WERI-Rb-1 (cell line): ENCODE data around the gene CLEC19A.

Experiments used
- DNase-seq: peaks from one replicate; pipeline ENCODE4 v3.0.0-alpha.2; 2020
- H3K27ac ChIP-seq: fragments of 250-450 bp; sonication (Bioruptor Pico); 2 replicates; pipeline ENCODE4 v1.5.1; 2020; ENCODE audit warnings: mild to moderate bottlenecking, moderate library complexity
- H3K27me3 ChIP-seq: fragments of 250-450 bp; sonication (Bioruptor Pico); 2 replicates; pipeline ENCODE4 v1.5.1; 2021; ENCODE audit warnings: mild to moderate bottlenecking, low read depth, moderate library complexity; ENCODE audit not compliant: insufficient read depth, severe bottlenecking
- H3K36me3 ChIP-seq: fragments of 250-450 bp; sonication (Bioruptor Pico); 2 replicates; pipeline ENCODE4 v1.5.1; 2020; ENCODE audit warnings: mild to moderate bottlenecking, moderate library complexity
- H3K4me3 ChIP-seq: 2 replicates; pipeline ENCODE4 v1.5.1; 2011; ENCODE audit warnings: low read depth, mild to moderate bottlenecking, control low read depth, low read length
- H3K9me3 ChIP-seq: fragments of 250-450 bp; sonication (Bioruptor Pico); 2 replicates; pipeline ENCODE4 v1.5.1; 2021; ENCODE audit warnings: mild to moderate bottlenecking, moderate library complexity; ENCODE audit not compliant: severe bottlenecking
- CTCF ChIP-seq: IDR thresholded peaks from 2 replicates; pipeline ENCODE4 v1.5.1; 2011; ENCODE audit warnings: low read depth, mild to moderate bottlenecking, control low read depth, inconsistent platforms, low read length

Gene CLEC19A

GRCh38 chr16:19285431-19285830, at the start of gene CLEC19A:
Gene CLEC19A (plus strand): TSS chr16:19285731. CDS start chr16:19285852, 121 bp downstream.
- Histone ChIP-seq H3K4me3 (no peak within 1 kb of the TSS), H3K27me3 (no peaks in the 10 kb centered on the region), H3K36me3 (no peaks in the 10 kb centered on the region), H3K27ac (no peak within 1 kb of the TSS), H3K9me3 (no peaks in the 10 kb centered on the region)
- TF ChIP-seq CTCF, result no peak
- DNase-seq, result no peak

GRCh38 chr16:19235886-19236285, 49.6 kb upstream of the CLEC19A start:
- Histone ChIP-seq H3K27ac (no peak overlapping the region), H3K9me3 (peaks cover 7% of the 10 kb centered on the region), H3K27me3 (no peaks in the 10 kb centered on the region), H3K4me3 (no peak overlapping the region), H3K36me3 (no peaks in the 10 kb centered on the region)
- no peak for TF ChIP-seq CTCF
- no peak for DNase-seq

GRCh38 chr16:19236561-19237209, 48.8 kb upstream of the CLEC19A start:
- H3K4me3 ChIP-seq, result no peak overlapping the region
- H3K27me3 ChIP-seq, result no peaks in the 10 kb centered on the region
- H3K36me3 ChIP-seq, result no peaks in the 10 kb centered on the region
- no peak for DNase-seq
- no peak for TF ChIP-seq CTCF
- H3K9me3 ChIP-seq, result peaks cover 7% of the 10 kb centered on the region
- no peak overlapping the region for H3K27ac ChIP-seq

GRCh38 chr16:19238406-19238805, 47.1 kb upstream of the CLEC19A start:
- no peak overlapping the region for H3K4me3 ChIP-seq
- DNase-seq, result no peak
- peaks cover 7% of the 10 kb centered on the region for H3K9me3 ChIP-seq
- H3K36me3 ChIP-seq, result no peaks in the 10 kb centered on the region
- no peaks in the 10 kb centered on the region for H3K27me3 ChIP-seq
- H3K27ac ChIP-seq, result no peak overlapping the region
- TF ChIP-seq CTCF, result no peak

- Histone ChIP-seq H3K36me3 (no peaks in the 10 kb centered on the region), H3K4me3 (no peak overlapping the region), H3K27ac (no peak overlapping the region), H3K9me3 (peaks cover 7% of the 10 kb centered on the region), H3K27me3 (no peaks in the 10 kb centered on the region)
- TF ChIP-seq CTCF, result no peak
- no peak for DNase-seq
Observed at GRCh38 chr16:19239511-19240155, 45.9 kb upstream of the CLEC19A start.

GRCh38 chr16:19240494-19240893, 45.0 kb upstream of the CLEC19A start:
- TF ChIP-seq CTCF, result no peak
- no peaks in the 10 kb centered on the region for H3K27me3 ChIP-seq
- no peak overlapping the region for H3K27ac ChIP-seq
- no peaks in the 10 kb centered on the region for H3K36me3 ChIP-seq
- peaks cover 7% of the 10 kb centered on the region for H3K9me3 ChIP-seq
- DNase-seq, result no peak
- no peak overlapping the region for H3K4me3 ChIP-seq
